Activated CD4-positive, CD25-positive, alpha-beta regulatory T cell treated with anti-CD3 and anti-CD28 coated beads, Interleukin-2, amount 50 U/mL, for 16 hours (primary cell): Measurements from ENCODE around the gene NKD2.

Experiments
- DNase-seq: peaks from one replicate; pipeline ENCODE4 v3.0.0-alpha.2; 2020; ENCODE audit warnings: low read depth, low spot score

The NKD2 gene

DNA sequence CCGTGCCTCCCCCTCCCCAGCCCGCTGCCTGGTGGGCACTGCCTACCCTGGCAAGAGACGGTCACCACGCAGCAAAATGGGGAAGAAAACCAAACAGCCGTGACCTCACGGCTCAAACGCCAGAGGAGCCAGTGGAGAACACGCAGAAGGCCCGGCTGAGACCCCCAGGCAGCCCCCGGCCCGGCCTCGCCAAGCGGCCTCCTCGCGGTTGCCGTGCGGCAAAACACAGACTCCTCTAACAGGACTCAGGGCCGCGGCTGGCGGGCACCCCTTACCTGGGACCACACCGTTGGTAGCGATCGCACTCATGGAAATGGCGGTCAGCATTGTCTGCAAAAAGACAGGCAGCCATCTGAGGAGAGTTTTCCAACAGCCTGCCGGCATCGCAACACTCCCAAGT lies 79.4 kb downstream of the NKD2 start:
- DNase-seq: no peak
